Activated CD8-positive, alpha-beta T cell treated with anti-CD3 and anti-CD28 coated beads, Interleukin-2, amount 10 ng/mL, durations not matched to agents 7 days and 5 days (primary cell): Measurements from ENCODE around the gene LEFTY2. TPM values are rescaled to one million over a fixed set of nuclear protein-coding genes. Genes with fewer than 3 reads are reported as not detected.
A peak's percentile ranks its signal among the peaks of the same experiment; 100 is the strongest.
"Not testable (repeated sequence)": the region's sequence is repeated elsewhere in the genome, so short reads cannot be mapped to it uniquely, and the experiment has no call there.

Experiments used
- ATAC-seq: fragments of 150-1000 bp; cut with Tn5 transposase; one replicate; pipeline ENCODE4 v1.10.0; 2021; ENCODE audit warnings: moderate library complexity
- CTCF ChIA-PET: fragments of 350-600 bp; sonication (Branson Sonifier 250); formaldehyde crosslinking; loops from one replicate; lab custom pipeline; 2021; ENCODE audit warnings: antibody characterized with exemption; lab: Charles Lee
- POLR2A ChIA-PET: fragments of 350-600 bp; sonication (Branson Sonifier 250); formaldehyde crosslinking; loops from one replicate; lab custom pipeline; 2021; ENCODE audit warnings: antibody characterized with exemption; lab: Charles Lee
- DNase-seq: peaks from one replicate; pipeline ENCODE4 v3.0.0-alpha.2; 2020
- H3K27ac Mint-ChIP-seq: one replicate; pipeline ENCODE4 v1.8.0; 2021; ENCODE audit warnings: mild to moderate bottlenecking, mixed read lengths
- H3K27me3 Mint-ChIP-seq: one replicate; pipeline ENCODE4 v1.8.0; 2021; ENCODE audit warnings: low read depth, mixed read lengths
- H3K36me3 Mint-ChIP-seq: one replicate; pipeline ENCODE4 v1.8.0; 2021; ENCODE audit warnings: low read depth, mixed read lengths
- H3K4me1 Mint-ChIP-seq: one replicate; pipeline ENCODE4 v1.8.0; 2021; ENCODE audit warnings: low read depth, mixed read lengths
- H3K4me3 Mint-ChIP-seq: one replicate; pipeline ENCODE4 v1.8.0; 2021; ENCODE audit warnings: mild to moderate bottlenecking, mixed read lengths
- H3K9me3 Mint-ChIP-seq: one replicate; pipeline ENCODE4 v1.8.0; 2022; ENCODE audit warnings: mixed read lengths; ENCODE audit not compliant: insufficient read depth
- total RNA-seq, 2 experiments: library from RNA; stranded (reverse); gene quantifications; one replicate each; pipeline ENCODE4 v1.2.3, GENCODE V29; 2021

LEFTY2 gene
- total RNA-seq, 2 experiments from 2014 or later = not detected

DNA sequence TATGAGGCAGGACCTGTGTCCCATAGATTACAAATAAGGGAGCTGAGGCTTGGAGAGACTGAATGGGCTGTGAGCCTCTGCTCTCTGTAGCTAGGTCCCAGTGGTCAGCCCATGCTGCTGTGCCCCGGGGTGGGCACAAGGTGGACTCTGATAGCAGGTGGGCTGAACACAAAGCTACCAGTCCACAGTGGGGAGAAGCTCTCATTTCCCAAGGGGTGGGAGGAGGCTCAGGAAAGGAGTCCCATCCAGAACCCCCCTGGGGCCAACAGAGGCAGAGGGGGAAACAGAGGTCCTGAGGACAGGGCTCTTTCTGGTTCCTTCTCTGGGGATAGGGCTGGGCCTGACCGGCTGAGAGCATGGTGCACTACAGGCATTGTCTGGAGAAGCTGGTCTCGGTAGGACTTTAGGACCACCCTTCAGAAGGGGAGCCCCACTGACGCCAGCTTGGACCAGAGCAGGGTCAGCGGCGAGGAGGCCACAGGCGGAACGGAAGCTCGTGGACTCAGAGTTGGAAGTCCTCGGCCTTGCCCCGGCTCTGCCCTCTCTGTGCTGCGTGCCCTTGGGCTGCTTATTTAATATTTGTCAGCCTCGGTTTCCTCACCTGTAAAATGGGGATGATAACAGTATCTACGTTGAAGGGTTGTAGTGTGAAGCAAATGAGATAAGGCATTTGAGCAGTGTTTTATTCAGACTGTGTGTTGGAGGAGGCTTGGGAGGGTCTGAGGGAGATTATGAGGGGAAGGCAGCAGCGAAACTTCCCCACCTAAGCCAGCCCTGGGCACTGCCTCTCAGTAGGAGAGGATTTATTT, 31.5 kb upstream of the LEFTY2 start:
- ChIA-PET CTCF (interaction anchor here (0.8 to 3.2 kb wide), 4 partner anchors 10 to 498 kb away, joined by 3 to 14 read pairs (median 5); no protein-coding TSS in a partner anchor), POLR2A (interaction anchor here (1.1 kb wide), 1 partner anchor 15 kb away, joined by 4 read pairs; no protein-coding TSS in a partner anchor)
- peaks cover 10% of the 10 kb centered on the region for H3K4me1 Mint-ChIP-seq
- no peak for ATAC-seq
- DNase-seq = no peak
- no peak overlapping the region for H3K4me3 Mint-ChIP-seq
- no peaks in the 10 kb centered on the region for H3K27me3 Mint-ChIP-seq
- H3K9me3 Mint-ChIP-seq = no peaks in the 10 kb centered on the region
- H3K27ac Mint-ChIP-seq = no peak overlapping the region
- peaks cover 6% of the 10 kb centered on the region for H3K36me3 Mint-ChIP-seq

DNA sequence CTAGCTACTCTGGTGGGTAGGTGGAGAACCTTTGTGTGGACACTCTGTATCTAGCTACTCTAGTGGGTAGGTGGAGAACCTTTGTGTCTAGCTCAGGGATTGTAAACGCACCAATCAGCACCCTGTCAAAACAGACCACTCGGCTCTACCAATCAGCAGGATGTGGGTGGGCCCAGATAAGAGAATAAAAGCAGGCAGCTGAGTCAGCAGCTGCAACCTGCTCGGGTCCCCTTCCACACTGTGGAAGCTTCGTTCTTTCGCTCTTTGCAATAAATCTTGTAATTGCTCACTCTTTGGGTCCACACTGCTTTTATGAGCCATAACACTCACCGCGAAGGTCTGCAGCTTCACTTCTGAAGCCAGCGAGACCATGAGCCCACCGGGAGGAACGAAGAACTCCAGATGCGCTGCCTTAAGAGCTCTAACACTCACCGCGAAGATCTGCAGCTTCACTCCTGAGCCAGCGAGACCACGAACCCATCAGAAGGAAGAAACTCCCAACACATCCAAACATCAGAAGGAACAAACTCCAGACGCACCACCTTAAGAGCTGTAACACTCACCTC, 29.7 kb upstream of the LEFTY2 start:
- H3K4me1 Mint-ChIP-seq, ATAC-seq, POLR2A ChIA-PET, H3K27ac Mint-ChIP-seq, DNase-seq, H3K27me3 Mint-ChIP-seq, H3K9me3 Mint-ChIP-seq, H3K36me3 Mint-ChIP-seq, H3K4me3 Mint-ChIP-seq: not testable (repeated sequence)
- CTCF ChIA-PET = interaction anchor here (1.1 to 3.2 kb wide), 2 partner anchors 17 to 496 kb away, joined by 3 to 14 read pairs; no protein-coding TSS in a partner anchor

- POLR2A ChIA-PET, DNase-seq: not testable (repeated sequence)
Measured at GRCh38 chr1:225969751-225970150, 28.7 kb upstream of the LEFTY2 start.

DNA sequence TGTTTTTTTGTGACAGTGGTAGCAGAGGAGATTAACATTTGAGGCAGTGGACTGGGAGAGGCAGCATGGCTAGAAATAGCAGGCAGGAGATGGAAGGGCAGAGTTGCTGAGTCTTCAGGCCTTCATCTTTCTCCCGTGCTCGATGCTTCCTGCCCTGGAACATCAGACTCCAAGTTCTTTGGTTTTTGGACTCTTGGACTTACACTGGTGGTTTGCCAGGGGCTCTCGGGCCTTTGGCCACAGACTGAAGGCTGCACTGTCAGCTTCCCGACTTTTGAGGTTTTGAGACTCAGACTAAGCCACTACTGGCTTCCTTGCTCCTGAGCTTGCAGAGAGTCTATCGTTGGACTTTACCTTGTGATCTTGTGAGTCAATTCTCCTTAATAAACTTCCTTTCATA, 24.2 kb upstream of the LEFTY2 start:
- Mint-ChIP-seq H3K27me3 (no peaks in the 10 kb centered on the region), H3K9me3 (no peaks in the 10 kb centered on the region), H3K4me3 (no peak overlapping the region), H3K4me1 (peaks cover 4% of the 10 kb centered on the region), H3K36me3 (no peaks in the 10 kb centered on the region), H3K27ac (no peak overlapping the region)
- DNase-seq = no peak
- ChIA-PET POLR2A (no interaction called here), CTCF (no interaction called here)
- ATAC-seq = no peak

More at GRCh38 chr1:225969751-225970150, 28.7 kb upstream of the LEFTY2 start:
- not testable (repeated sequence) for H3K4me1 Mint-ChIP-seq, H3K27ac Mint-ChIP-seq, H3K9me3 Mint-ChIP-seq, H3K36me3 Mint-ChIP-seq, H3K27me3 Mint-ChIP-seq, ATAC-seq, H3K4me3 Mint-ChIP-seq
- CTCF ChIA-PET = interaction anchor here (1.1 to 3.2 kb wide), 2 partner anchors 18 to 495 kb away, joined by 3 to 14 read pairs; no protein-coding TSS in a partner anchor

GRCh38 chr1:225963735-225964530, 22.9 kb upstream of the LEFTY2 start:
- Mint-ChIP-seq H3K4me3 (no peak overlapping the region), H3K4me1 (peaks cover 4% of the 10 kb centered on the region), H3K27ac (no peak overlapping the region), H3K36me3 (no peaks in the 10 kb centered on the region), H3K9me3 (no peaks in the 10 kb centered on the region), H3K27me3 (no peaks in the 10 kb centered on the region)
- ATAC-seq (no peak), DNase-seq (no peak)
- ChIA-PET POLR2A (interaction anchor here (0.6 kb wide), 2 partner anchors 24 to 66 kb away, joined by 3 read pairs; no protein-coding TSS in a partner anchor), CTCF (interaction anchor here (1.1 to 3.8 kb wide), 10 partner anchors 8 to 489 kb away, joined by 3 to 22 read pairs (median 4); partner anchors contain the start of gene TMEM63A)

- CTCF ChIA-PET = interaction anchor here (0.6 to 3.8 kb wide), 21 partner anchors 8 to 488 kb away, joined by 3 to 22 read pairs (median 4); partner anchors contain the start of genes LEFTY2, PYCR2 and TMEM63A
- no peaks in the 10 kb centered on the region for H3K9me3 Mint-ChIP-seq
- ATAC-seq = peak; percentile 95
- H3K4me3 Mint-ChIP-seq = no peak overlapping the region
- H3K27me3 Mint-ChIP-seq = no peaks in the 10 kb centered on the region
- H3K4me1 Mint-ChIP-seq = peaks cover 4% of the 10 kb centered on the region
- POLR2A ChIA-PET = no interaction called here
- no peak overlapping the region for H3K27ac Mint-ChIP-seq
- DNase-seq = peak; percentile 72
- H3K36me3 Mint-ChIP-seq = no peaks in the 10 kb centered on the region
Measured at GRCh38 chr1:225962440-225962975, 21.5 kb upstream of the LEFTY2 start.

DNA sequence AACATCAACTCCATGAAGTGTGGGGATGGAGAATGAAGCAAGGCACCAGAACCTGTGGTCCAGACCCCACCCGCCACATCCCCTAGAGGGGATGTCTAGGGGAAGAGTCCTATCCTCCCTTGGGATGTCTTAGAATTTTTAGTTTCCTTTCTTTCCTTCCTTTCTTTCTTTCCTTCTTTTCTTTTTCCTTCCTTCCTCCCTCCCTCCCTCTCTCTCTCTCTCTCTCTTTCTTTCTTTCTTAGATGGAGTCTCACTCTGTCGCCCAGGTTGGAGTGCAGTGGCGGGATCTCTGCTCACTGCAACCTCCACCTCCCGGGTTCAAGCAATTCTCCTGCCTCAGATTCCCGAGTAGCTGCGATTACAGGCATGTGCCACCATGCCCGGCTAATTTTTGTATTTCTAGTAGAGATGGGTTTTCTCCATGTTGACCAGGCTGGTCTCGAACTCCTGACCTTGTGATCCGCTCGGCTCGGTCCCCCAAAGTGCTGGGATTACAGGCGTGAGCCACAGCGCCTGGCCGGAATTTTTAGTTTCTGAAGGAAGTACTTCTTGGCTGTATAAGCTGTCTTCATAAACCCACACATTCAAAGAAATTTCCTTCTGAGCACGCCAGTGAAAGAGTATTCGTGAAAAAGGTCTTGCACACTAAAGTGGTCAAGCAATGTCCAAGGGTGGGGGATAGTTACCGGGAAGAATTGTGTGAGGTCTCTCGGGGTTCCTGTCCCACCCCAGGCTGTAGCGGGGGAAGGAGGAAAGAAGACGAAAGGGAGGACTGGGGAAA, 20.8 kb upstream of the LEFTY2 start:
- ChIA-PET POLR2A (interaction anchor here (0.5 kb wide), 1 partner anchor 65 kb away, joined by 3 read pairs; no protein-coding TSS in a partner anchor), CTCF (interaction anchor here (0.8 to 3.8 kb wide), 12 partner anchors 8 to 456 kb away, joined by 3 to 22 read pairs (median 5); partner anchors contain the start of genes H3-3A and TMEM63A)
- Mint-ChIP-seq H3K36me3 (no peaks in the 10 kb centered on the region), H3K9me3 (no peaks in the 10 kb centered on the region), H3K4me1 (peaks cover 4% of the 10 kb centered on the region), H3K27me3 (no peaks in the 10 kb centered on the region), H3K4me3 (no peak overlapping the region), H3K27ac (no peak overlapping the region)
- no peak for DNase-seq
- ATAC-seq = no peak

DNA sequence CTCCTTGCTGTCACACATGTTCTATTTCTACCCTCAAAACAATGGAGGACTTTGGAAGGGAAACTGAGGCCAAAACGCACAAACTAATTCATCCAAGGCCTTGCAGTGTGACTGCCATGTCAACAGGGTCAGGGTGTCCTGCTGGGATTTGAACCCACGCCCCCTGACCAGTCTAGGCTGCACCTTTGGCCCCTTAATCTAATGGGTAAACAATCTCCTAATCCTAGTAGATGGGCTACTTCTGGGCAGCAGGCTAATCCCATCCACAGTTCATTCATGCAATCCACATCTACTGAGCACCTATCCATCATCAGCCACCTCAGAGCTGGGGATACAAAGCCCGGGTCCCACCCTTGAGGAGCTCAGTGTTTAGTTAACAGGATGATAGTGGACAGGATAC, 17.0 kb upstream of the LEFTY2 start:
- Mint-ChIP-seq H3K9me3 (no peaks in the 10 kb centered on the region), H3K27ac (no peak overlapping the region), H3K27me3 (peaks cover 3% of the 10 kb centered on the region), H3K4me1 (peaks cover 4% of the 10 kb centered on the region), H3K4me3 (no peak overlapping the region), H3K36me3 (no peaks in the 10 kb centered on the region)
- DNase-seq = no peak
- no peak for ATAC-seq
- CTCF ChIA-PET = no interaction called here
- POLR2A ChIA-PET = no interaction called here

GRCh38 chr1:225954753-225955152, 13.7 kb upstream of the LEFTY2 start:
- H3K9me3 Mint-ChIP-seq = no peaks in the 10 kb centered on the region
- no peaks in the 10 kb centered on the region for H3K4me1 Mint-ChIP-seq
- no peak overlapping the region for H3K27ac Mint-ChIP-seq
- no peaks in the 10 kb centered on the region for H3K36me3 Mint-ChIP-seq
- peaks cover 13% of the 10 kb centered on the region for H3K27me3 Mint-ChIP-seq
- ChIA-PET POLR2A (interaction anchor here (0.8 kb wide), 1 partner anchor 31 kb away, joined by 4 read pairs; the partner anchor contains the start of gene PYCR2), CTCF (interaction anchor here (1.2 to 2.1 kb wide), 3 partner anchors 8 to 33 kb away, joined by 5 read pairs; no protein-coding TSS in a partner anchor)
- no peak for ATAC-seq
- DNase-seq = no peak
- H3K4me3 Mint-ChIP-seq = no peak overlapping the region

DNA sequence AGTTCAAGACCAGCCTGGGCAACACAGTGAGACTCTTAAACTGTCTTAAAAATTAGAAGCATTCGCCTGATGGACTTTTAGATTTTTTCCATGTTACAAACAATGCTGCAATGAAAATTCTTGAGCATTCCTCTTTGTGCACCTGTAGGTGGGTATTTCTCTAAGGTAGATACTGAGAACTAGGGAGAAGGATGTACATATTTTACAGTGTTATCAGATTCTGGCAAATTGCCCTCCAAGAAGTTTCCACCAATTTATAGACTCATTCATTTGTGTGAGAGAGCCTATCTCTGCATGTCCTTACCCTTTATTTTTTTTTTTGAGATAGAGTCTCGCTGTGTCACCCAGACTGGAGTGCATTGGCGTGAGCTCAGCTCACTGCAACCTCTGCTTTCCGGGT, 12.3 kb upstream of the LEFTY2 start:
- DNase-seq = no peak
- H3K27ac Mint-ChIP-seq = no peak overlapping the region
- peaks cover 15% of the 10 kb centered on the region for H3K27me3 Mint-ChIP-seq
- ATAC-seq = no peak
- POLR2A ChIA-PET = no interaction called here
- H3K9me3 Mint-ChIP-seq = no peaks in the 10 kb centered on the region
- no peaks in the 10 kb centered on the region for H3K4me1 Mint-ChIP-seq
- H3K36me3 Mint-ChIP-seq = no peaks in the 10 kb centered on the region
- CTCF ChIA-PET = interaction anchor here (0.7 to 2.1 kb wide), 3 partner anchors 9 to 479 kb away, joined by 3 to 5 read pairs (median 5); no protein-coding TSS in a partner anchor
- no peak overlapping the region for H3K4me3 Mint-ChIP-seq
